NCI-H2081 (cell line): ENCODE data around the gene DLK1.

Experiments used
- DNase-seq, 2 experiments: peaks; one replicate each; lab custom pipeline; 2025; lab: John Stamatoyannopoulos, UW

The DLK1 gene

GRCh38 chr14:100762089-100762515, 35.4 kb downstream of the DLK1 start:
- no peak for DNase-seq

GRCh38 chr14:100762901-100763300, 36.2 kb downstream of the DLK1 start:
- DNase-seq, result no peak

GRCh38 chr14:100764471-100765115, 37.9 kb downstream of the DLK1 start:
- DNase-seq, result no peak

- no peak for DNase-seq
Observed at GRCh38 chr14:100765296-100765695, 38.6 kb downstream of the DLK1 start.

- no peak for DNase-seq
Observed at GRCh38 chr14:100765991-100766390, 39.3 kb downstream of the DLK1 start.

- no peak for DNase-seq
Observed at GRCh38 chr14:100767003-100767787, 40.5 kb downstream of the DLK1 start.

- DNase-seq, result no peak
Observed at GRCh38 chr14:100767788-100768536, 41.3 kb downstream of the DLK1 start.

GRCh38 chr14:100769035-100769939, 42.6 kb downstream of the DLK1 start:
- no peak for DNase-seq

GRCh38 chr14:100770046-100770445, 43.4 kb downstream of the DLK1 start:
- no peak for DNase-seq

GRCh38 chr14:100770605-100771120, 44.0 kb downstream of the DLK1 start:
- no peak for DNase-seq

GRCh38 chr14:100771121-100771800, 44.6 kb downstream of the DLK1 start:
- DNase-seq, result no peak

GRCh38 chr14:100772607-100773165, 46.0 kb downstream of the DLK1 start:
- no peak for DNase-seq

GRCh38 chr14:100773331-100774163, 46.9 kb downstream of the DLK1 start:
- no peak for DNase-seq

- DNase-seq, result no peak
Observed at GRCh38 chr14:100774164-100774537, 47.5 kb downstream of the DLK1 start.

- no peak for DNase-seq
Observed at GRCh38 chr14:100775351-100775830, 48.7 kb downstream of the DLK1 start.

GRCh38 chr14:100775831-100776591, 49.3 kb downstream of the DLK1 start:
- no peak for DNase-seq

- DNase-seq, result no peak
Observed at GRCh38 chr14:100776681-100777365, 50.1 kb downstream of the DLK1 start.

GRCh38 chr14:100777366-100777817, 50.7 kb downstream of the DLK1 start:
- no peak for DNase-seq
